ENCODE results near the gene PLXDC2. TPM values are rescaled to one million over a fixed set of nuclear protein-coding genes. Genes with fewer than 3 reads are reported as not detected.

Gene PLXDC2
- total RNA-seq, 1 donor from 2014 or later: 0.86 TPM

GRCh38 chr10:20240643-20241042 lies 424.4 kb downstream of the PLXDC2 start:
- TF ChIP-seq CTCF (conservative IDR thresholded peaks at IDR 0.05; ENCODE audit: low read depth, low read length): no peak
- H3K4me3 ChIP-seq (ENCODE audit: low read depth, low read length): no peak overlapping the region
- no peak for DNase-seq (ENCODE audit: low read depth)

- DNase-seq (ENCODE audit: low read depth): no peak
- no peak for TF ChIP-seq CTCF (conservative IDR thresholded peaks at IDR 0.05; ENCODE audit: low read depth, low read length)
- H3K4me3 ChIP-seq (ENCODE audit: low read depth, low read length): no peak overlapping the region
Observed at GRCh38 chr10:20247454-20247853, 431.2 kb downstream of the PLXDC2 start.

GRCh38 chr10:20247891-20248708 lies 431.9 kb downstream of the PLXDC2 start:
- no peak overlapping the region for H3K4me3 ChIP-seq (ENCODE audit: low read depth, low read length)
- no peak for DNase-seq (ENCODE audit: low read depth)
- TF ChIP-seq CTCF (conservative IDR thresholded peaks at IDR 0.05; ENCODE audit: low read depth, low read length): no peak

GRCh38 chr10:20254078-20254477 lies 437.8 kb downstream of the PLXDC2 start:
- no peak for DNase-seq (ENCODE audit: low read depth)
- no peak for TF ChIP-seq CTCF (conservative IDR thresholded peaks at IDR 0.05; ENCODE audit: low read depth, low read length)
- no peak overlapping the region for H3K4me3 ChIP-seq (ENCODE audit: low read depth, low read length)

- DNase-seq (ENCODE audit: low read depth): no peak
- no peak for TF ChIP-seq CTCF (conservative IDR thresholded peaks at IDR 0.05; ENCODE audit: low read depth, low read length)
- H3K4me3 ChIP-seq (ENCODE audit: low read depth, low read length): no peak overlapping the region
Observed at GRCh38 chr10:20254497-20254896, 438.3 kb downstream of the PLXDC2 start.

- no peak for TF ChIP-seq CTCF (conservative IDR thresholded peaks at IDR 0.05; ENCODE audit: low read depth, low read length)
- H3K4me3 ChIP-seq (ENCODE audit: low read depth, low read length): no peak overlapping the region
- no peak for DNase-seq (ENCODE audit: low read depth)
Observed at GRCh38 chr10:20256969-20257368, 440.7 kb downstream of the PLXDC2 start.

- DNase-seq (ENCODE audit: low read depth): peak; percentile 35
- no peak for TF ChIP-seq CTCF (conservative IDR thresholded peaks at IDR 0.05; ENCODE audit: low read depth, low read length)
- H3K4me3 ChIP-seq (ENCODE audit: low read depth, low read length): no peak overlapping the region
Observed at GRCh38 chr10:20257422-20257821, 441.2 kb downstream of the PLXDC2 start.

All from epithelial cell of proximal tubule (primary cell).